Mammary epithelial cell (primary cell): ENCODE results near the gene ADAM12.

Source experiments
- CTCF ChIP-seq, 2 donors: IDR thresholded peaks in 1 of 2; conservative IDR thresholded peaks in 1 of 2; 2 replicates each; pipeline ENCODE4 v1.5.1; 2011 to 2012; ENCODE audit warnings: inconsistent platforms in 2 of 2, low read length in 2 of 2, mild to moderate bottlenecking in 2 of 2, control low read depth in 1 of 2, low read depth in 1 of 2; ENCODE audit not compliant: insufficient read depth in 1 of 2; ENCODE audit errors: extremely low read depth in 1 of 2
- EZH2 ChIP-seq: IDR thresholded peaks from 2 replicates; pipeline ENCODE4 v1.6.1; 2012; ENCODE audit warnings: low read length, inconsistent platforms, borderline replicate concordance

- TF ChIP-seq CTCF (conservative IDR thresholded peaks at IDR 0.05 in 1 of 2, IDR thresholded peaks at IDR 0.05 in 1 of 2; ENCODE audit: extremely low read depth in 1 of 2, insufficient read depth in 1 of 2, low read depth in 1 of 2, low read length in 2 of 2) = no peak
- TF ChIP-seq EZH2 = no peak
Measured at GRCh38 chr10:125990974-125991373, 397.3 kb downstream of the ADAM12 start.
